Spleen (tissue), 7 donors: ENCODE results near the gene ZNF709.

Experiments
- CTCF ChIP-seq, 11 experiments: fragments of 200-600 bp in 7 of 11; fragments of 450-650 bp in 4 of 11; sonication (generic) in 4 of 11; IDR thresholded peaks in 8 of 11; conservative IDR thresholded peaks in 3 of 11; 1 replicate in 7 of 11; 2 replicates in 4 of 11; pipeline versions ENCODE4 v1.4.0 to v1.8.0; 2016 to 2021; ENCODE audit warnings: antibody characterized with exemption in 11 of 11, inconsistent platforms in 4 of 11, mild to moderate bottlenecking in 1 of 11
- POLR2AphosphoS5 ChIP-seq, 3 donors: sonication (generic); formaldehyde crosslinking; IDR thresholded peaks; one replicate each; pipeline ENCODE4 v1.5.1; 2017; ENCODE audit warnings: antibody characterized with exemption in 3 of 3
- donor health status: DM: no; HTN: no; CAD: no; lungs with moderate emphysema.
- donor health status: DM: no; HTN: no; CAD: no.
- donor health status: DM: no; HTN: no; CAD: no.

- no peak for TF ChIP-seq POLR2AphosphoS5 (IDR thresholded peaks at IDR 0.05)
- no peak for TF ChIP-seq CTCF (IDR thresholded peaks at IDR 0.05 in 8 of 11, conservative IDR thresholded peaks at IDR 0.05 in 3 of 11)
Measured at GRCh38 chr19:12497032-12497431, 12.4 kb upstream of the ZNF709 start.
